Embryonic facial prominence (tissue), 1 donor: ENCODE measurements around the gene COL4A6.
A peak's percentile ranks its signal among the peaks of the same experiment; 100 is the strongest.

Source experiments
- DNase-seq: peaks from one replicate; pipeline ENCODE4 v3.0.0-alpha.2; 2016; ENCODE audit errors: extremely low spot score

COL4A6 gene

GRCh38 chrX:108331126-108331909, 106.9 kb downstream of the COL4A6 start:
- DNase-seq = no peak

- no peak for DNase-seq
Observed at GRCh38 chrX:108323751-108324150, 114.5 kb downstream of the COL4A6 start.

- DNase-seq = no peak
Observed at GRCh38 chrX:108322234-108322633, 116.0 kb downstream of the COL4A6 start.

GRCh38 chrX:108316456-108316855, 121.8 kb downstream of the COL4A6 start:
- DNase-seq = no peak

GRCh38 chrX:108313669-108314068, 124.6 kb downstream of the COL4A6 start:
- DNase-seq = no peak

GRCh38 chrX:108312957-108313356, 125.3 kb downstream of the COL4A6 start:
- no peak for DNase-seq

- no peak for DNase-seq
Observed at GRCh38 chrX:108312011-108312410, 126.2 kb downstream of the COL4A6 start.

GRCh38 chrX:108310506-108310905, 127.7 kb downstream of the COL4A6 start:
- no peak for DNase-seq

GRCh38 chrX:108309144-108309543, 129.1 kb downstream of the COL4A6 start:
- no peak for DNase-seq

- no peak for DNase-seq
Observed at GRCh38 chrX:108307132-108308085, 130.8 kb downstream of the COL4A6 start.

- no peak for DNase-seq
Observed at GRCh38 chrX:108306086-108306485, 132.1 kb downstream of the COL4A6 start.

- no peak for DNase-seq
Observed at GRCh38 chrX:108304757-108305156, 133.5 kb downstream of the COL4A6 start.

- no peak for DNase-seq
Observed at GRCh38 chrX:108304210-108304609, 134.0 kb downstream of the COL4A6 start.

GRCh38 chrX:108303682-108304081, 134.5 kb downstream of the COL4A6 start:
- no peak for DNase-seq

- DNase-seq = no peak
Observed at GRCh38 chrX:108299704-108300103, 138.5 kb downstream of the COL4A6 start.

GRCh38 chrX:108299101-108299591, 139.1 kb downstream of the COL4A6 start:
- DNase-seq = peak; percentile 8

- DNase-seq = no peak
Observed at GRCh38 chrX:108298165-108298602, 140.0 kb downstream of the COL4A6 start.

- no peak for DNase-seq
Observed at GRCh38 chrX:108297290-108297689, 140.9 kb downstream of the COL4A6 start.

GRCh38 chrX:108292053-108292452, 146.2 kb downstream of the COL4A6 start:
- DNase-seq = no peak

- no peak for DNase-seq
Observed at GRCh38 chrX:108285918-108286317, 152.3 kb downstream of the COL4A6 start.

GRCh38 chrX:108285356-108285755, 152.9 kb downstream of the COL4A6 start:
- no peak for DNase-seq

- DNase-seq = no peak
Observed at GRCh38 chrX:108275732-108276131, 162.5 kb downstream of the COL4A6 start.
